IPS DF 4.7 (cell line): Measurements from ENCODE around the gene TP53I3.
"Not testable (repeated sequence)": the region's sequence is repeated elsewhere in the genome, so short reads cannot be mapped to it uniquely, and the experiment has no call there.

Experiments
- DNase-seq: peaks from one replicate; pipeline ENCODE4 v3.0.0-alpha.2; 2013; ENCODE audit warnings: low spot score; ENCODE audit errors: extremely low read depth

Gene TP53I3

DNA sequence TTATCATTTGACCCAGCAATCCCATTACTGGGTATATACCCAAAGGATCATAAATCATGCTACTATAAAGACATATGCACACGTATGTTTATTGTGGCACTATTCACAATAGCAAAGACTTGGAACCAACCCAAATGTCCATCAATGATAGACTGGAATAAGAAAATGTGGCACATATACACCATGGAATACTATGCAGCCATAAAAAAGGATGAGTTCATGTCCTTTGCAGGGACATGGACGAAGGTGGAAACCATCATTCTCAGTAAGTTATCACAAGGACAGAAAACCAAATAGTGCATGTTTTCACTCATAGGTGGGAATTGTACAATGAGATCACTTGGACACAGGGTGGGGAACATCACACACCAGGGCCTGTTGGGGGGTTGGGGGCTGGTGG lies 16.1 kb upstream of the TP53I3 start:
- not testable (repeated sequence) for DNase-seq

- DNase-seq: not testable (repeated sequence)
Observed at GRCh38 chr2:24095171-24095677, 10.6 kb upstream of the TP53I3 start.

DNA sequence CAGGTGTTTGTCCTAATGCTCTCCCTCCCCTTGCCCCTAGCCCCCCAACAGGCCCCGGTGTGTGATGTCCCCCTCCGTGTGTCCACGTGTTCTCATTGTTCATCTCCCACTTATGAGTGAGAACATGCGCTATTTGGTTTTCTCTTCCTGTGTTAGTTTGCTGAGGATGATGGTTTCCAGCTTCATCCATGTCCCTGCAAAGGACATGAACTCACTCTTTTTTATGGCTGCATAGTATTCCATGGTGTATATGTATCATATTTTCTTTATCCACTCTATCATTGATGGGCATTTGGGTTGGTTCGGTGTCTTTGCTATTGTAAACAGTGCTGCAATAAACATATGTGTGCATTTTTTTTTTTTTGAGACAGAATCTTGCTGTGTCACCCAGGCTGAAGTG lies 8.6 kb upstream of the TP53I3 start:
- not testable (repeated sequence) for DNase-seq

- DNase-seq: no peak
Observed at GRCh38 chr2:24088821-24089359, 4.3 kb upstream of the TP53I3 start.

- no peak for DNase-seq
Observed at GRCh38 chr2:24087032-24087431, 2.4 kb upstream of the TP53I3 start.

DNA sequence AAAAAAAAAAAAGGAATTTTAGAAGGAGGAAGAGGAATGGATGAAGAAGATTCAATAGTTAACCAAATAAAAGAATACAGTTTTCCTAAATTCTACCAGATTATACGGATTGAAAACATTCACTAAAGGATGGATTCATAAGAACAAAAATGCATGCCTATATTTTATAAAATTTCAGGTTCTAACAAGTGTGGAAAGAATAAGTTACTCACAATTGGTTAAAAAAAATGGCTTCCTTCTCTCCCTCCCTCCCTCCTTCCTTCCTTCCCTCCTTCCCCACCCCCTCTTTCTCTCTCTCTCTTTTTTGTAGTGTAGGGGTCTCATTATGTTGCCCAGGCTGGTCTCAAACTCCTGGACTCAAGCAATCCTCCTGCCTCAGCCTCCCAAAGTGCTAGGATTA lies 1.6 kb upstream of the TP53I3 start:
- no peak for DNase-seq

DNA sequence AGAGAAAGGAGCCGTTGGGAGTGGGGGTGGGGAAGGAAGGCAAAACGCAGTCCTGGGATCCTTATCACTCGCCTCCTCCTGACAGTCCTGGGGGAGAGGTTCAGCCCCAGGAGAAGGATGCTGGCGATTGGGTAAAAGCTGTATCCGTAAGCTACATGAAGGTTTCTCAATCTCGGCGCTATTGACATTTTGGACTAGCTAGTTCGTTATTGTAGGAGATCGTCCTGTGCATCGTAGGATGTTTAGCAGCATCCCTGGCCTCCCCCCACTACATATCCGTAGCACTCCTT lies 511 bp upstream of the TP53I3 start:
- DNase-seq: no peak

- no peak for DNase-seq
Observed at GRCh38 chr2:24083567-24084385, 858 bp downstream of the TP53I3 start.

DNA sequence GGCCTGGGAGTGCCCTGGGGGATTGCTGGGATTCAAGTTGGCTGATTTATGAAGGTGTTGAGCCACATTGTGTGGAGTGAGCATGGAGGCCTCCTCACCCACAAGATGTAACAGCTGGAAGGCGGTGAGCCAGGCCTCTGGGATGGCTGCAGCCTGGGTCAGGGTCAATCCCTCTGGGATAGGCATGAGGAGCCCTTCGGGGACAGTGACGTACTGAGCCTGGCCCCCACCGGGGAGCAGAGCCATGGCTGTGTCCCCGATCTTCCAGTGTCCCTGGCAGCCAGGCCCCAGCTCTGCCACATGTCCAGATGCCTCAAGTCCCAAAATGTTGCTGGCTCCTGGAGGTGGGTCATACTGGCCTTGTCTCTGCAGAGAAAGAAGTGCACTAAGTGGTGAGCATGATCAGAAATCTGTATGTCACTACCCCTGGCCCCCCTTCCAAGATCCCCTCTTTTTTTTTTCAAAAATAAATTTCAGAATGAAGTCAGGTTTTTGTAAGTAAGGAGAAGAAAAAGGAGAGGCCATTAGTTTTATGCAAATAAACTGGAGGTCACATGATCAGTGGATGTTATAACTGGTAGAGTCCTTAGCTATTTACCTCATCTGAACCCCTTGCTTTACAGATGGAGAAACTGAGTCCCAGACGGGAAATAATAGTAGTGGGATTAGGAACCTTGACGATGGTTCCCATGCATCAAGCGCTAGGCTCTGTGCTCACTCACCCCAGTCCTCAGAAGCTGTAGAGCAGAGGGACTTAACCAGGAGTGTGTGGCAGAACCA lies 1.7 kb downstream of the TP53I3 start:
- no peak for DNase-seq

GRCh38 chr2:24080701-24081100 lies 3.9 kb downstream of the TP53I3 start:
- DNase-seq: no peak

DNA sequence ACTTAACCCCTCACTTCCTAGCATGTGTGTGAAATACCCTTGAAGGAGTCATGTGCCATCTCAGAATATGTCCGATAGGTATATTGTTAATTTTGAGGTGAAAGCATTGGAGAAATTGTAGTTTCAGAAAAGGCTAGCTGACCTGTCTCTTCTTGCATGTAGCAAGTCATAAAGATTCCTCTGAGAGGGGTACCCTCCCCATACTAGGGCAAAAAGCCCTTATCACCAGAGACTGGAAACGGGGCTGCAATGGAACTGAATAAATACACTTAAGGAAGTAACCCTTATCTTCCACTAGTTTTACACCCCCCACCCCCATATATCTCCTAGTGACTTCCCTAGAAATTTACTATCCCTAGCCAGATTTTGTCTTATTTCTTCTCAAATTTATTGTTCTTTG lies 6.8 kb downstream of the TP53I3 start:
- no peak for DNase-seq

DNA sequence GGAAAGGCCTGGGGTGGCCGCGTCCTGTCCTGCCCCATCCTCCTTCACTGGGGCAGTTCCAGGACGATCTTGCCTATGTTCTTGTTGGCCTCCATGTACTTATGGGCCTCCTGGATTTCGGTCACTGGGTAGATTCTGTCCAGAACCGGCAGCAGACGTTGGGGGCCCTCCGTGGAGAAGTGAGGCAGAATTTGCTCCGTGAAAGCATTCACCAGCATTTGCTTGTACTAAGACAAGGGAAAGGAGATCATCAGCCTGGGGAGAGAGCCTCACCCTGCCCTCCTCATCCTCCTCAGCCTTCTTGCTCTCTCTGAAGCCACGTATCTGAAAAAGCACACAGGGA lies 7.1 kb downstream of the TP53I3 start:
- no peak for DNase-seq

DNA sequence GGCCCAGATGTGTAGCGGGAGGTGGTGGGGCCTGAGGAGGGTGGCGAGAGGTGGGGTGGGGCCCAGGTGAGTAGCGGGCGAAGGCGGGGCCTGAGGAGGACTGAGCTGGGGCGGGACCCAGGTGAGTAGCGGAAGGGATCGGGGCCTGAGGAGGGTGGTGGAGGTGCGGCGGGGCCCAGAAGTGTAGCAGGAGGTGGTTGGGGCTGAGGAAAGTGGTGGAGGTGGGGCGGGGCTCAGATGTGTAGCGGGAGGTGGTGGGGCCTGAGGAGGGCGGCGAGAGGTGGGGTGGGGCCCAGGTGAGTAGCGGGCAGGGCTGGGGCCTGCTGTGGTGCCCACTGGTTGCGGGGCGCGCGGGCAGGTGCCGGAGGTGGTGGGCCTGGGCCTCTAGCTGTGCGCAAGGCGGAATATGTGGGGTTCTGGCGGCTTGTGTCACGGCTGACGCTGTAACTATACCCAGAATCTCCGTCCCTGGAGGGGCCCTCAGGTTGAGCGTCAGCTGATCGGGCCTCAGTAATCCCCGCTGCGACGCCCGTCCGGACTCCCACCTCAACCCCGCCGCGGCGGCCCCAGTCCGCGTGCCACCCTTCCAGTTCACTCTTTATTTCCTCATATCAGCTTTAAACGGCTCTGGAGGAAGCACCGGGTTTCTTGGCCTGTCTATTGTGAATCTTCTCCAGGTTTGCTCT lies 7.6 kb downstream of the TP53I3 start:
- DNase-seq: no peak

- peak; percentile 98 for DNase-seq
Observed at GRCh38 chr2:24075915-24076848, 8.5 kb downstream of the TP53I3 start, which contains the start of gene SF3B6. Gene SF3B6, minus strand, starts transcription at chr2:24076326. Its CDS starts 97 bp downstream, at chr2:24076229.

- DNase-seq: no peak
Observed at GRCh38 chr2:24075259-24075658, 9.4 kb downstream of the TP53I3 start.

GRCh38 chr2:24073816-24074215 lies 10.8 kb downstream of the TP53I3 start:
- DNase-seq: no peak

GRCh38 chr2:24072259-24072658 lies 12.4 kb downstream of the TP53I3 start:
- no peak for DNase-seq

DNA sequence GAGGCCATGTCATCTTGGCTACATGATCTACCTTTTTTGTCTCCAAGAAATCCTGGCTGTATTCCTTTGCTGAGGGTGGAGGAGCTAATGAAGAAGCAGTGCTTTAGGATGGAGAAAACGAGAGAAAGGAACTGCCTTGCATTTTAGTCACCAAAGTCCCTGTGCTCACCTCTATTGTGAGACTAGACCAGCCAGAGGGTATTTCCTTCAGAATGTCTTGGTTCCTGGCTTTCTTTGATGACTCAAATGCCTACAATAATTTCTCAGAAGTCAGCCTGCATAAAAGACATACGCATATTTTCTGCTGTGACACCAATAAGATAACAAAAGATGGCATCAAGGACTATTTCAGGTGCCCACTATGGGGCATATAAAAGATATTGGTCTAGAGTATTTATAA lies 19.3 kb downstream of the TP53I3 start:
- no peak for DNase-seq

DNA sequence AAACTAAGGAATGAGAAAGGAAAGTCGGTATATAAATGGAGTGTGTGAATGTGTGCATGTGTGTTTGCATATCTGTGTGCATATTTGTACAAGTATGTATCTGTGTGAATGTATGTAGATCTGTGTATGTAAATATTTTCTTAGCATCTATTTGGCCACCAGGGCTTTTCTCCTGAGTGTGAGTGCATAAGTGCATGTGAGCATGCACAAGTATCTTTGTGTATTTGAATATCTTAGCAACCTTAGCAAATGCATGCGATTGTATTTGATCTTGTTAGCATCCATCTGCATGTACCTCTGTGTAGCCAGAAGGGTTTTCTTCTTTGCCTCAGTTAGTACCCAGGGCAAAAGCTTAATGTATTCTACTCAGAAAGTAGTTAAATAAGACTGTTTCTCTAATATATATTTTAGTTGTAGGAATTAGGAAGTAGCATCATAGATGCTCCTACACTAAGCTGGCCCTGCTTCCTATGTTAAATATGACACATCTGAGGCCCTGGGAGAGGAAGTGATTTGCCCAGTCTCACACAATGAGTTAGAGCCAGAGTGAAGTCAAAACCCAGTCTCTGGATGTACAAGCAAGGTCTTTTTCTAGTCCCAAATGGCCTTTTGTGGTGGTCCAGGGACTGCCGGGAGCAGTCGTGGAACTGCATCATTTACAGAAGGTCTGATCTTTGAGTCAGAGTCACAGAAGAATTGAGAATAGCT lies 25.9 kb downstream of the TP53I3 start:
- DNase-seq: no peak

- DNase-seq: no peak
Observed at GRCh38 chr2:24055750-24056149, 28.9 kb downstream of the TP53I3 start.
